Right hindlimb (tissue), 1 donor: ENCODE measurements around the gene SPOCK1.
"Not testable (repeated sequence)": the region's sequence is repeated elsewhere in the genome, so short reads cannot be mapped to it uniquely, and the experiment has no call there.

ENCODE experiments used
- DNase-seq: peaks from one replicate; pipeline ENCODE4 v3.0.0-alpha.2; 2018

The SPOCK1 gene

DNA sequence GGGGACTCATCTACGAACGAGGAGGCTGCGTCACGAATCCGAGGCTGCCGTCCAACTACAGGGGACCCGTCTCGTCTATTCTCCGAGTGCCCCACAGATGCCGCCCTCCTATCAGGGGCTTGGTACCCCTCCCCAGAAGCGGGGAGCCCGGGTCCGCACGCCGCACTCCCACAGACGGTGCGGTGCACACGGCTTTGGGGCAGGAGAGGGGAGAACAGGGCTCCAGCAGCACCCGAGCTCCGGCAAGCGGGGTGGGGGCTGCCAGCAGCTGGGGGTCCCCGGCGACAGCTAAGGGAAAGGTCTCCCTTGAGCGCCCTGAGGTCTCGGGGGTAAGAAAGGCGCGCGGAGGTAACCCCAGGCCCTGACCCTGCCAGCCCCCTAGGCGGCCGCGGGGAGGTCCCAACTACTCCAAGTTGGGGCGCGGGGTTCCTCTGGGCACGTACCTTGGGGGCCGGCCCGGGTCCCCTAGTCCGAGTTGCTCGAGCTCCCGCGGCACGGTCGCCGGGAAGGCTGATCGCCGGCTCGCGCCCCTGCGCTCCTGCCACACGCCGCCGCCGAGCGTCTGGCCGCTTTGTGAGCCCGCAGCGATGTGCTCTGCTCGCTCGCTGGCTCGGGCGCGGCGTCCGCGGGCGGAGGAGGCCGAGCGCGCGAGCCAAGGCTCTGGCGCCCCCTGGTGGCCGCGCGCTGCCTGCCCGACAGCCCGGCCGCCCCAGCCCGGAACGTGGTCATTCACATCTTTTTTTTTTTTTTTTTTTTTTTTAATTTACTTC lies at the start of gene SPOCK1:
SPOCK1 (minus strand) TSS at position 591 of the 770 bp plus-strand sequence.
- peak; percentile 80 for DNase-seq

DNA sequence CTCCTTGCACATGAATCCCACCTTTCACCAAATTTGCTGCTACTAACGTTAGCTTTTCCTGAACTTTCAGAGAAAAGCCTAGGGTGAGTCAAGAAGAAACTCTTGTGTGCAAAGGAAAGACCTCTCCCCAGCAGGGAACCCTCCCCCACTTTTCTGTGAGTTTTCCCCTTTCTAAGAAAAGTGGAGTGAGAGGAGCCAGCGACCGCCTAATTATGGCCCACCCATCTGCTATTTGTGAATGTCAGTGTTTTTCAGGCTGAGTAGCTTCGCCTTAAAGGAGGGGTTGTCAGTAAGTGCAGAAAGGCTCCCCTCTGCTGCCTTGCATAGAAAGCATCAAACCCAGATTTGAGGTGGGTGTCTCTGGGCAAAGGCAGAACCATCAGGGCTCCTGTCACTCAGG lies 46.8 kb upstream of the SPOCK1 start:
- no peak for DNase-seq

DNA sequence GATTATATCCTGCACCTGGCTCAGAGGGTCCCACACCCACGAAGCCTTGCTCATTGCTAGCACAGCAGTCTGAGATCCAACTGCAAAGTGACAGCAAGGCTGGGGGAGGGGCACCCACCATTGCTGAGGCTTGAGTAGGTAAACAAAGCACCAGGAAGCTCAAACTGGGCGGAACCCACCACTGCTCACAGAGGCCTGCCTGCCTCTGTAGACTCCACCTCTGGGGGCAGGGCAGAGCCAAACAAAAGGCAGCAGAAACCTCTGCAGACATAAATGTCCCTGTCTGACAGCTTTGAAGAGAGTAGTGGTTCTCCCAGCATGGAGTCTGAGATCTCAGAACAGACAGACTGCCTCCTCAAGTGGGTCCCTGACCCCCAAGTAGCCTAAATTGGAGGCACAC lies 36.3 kb upstream of the SPOCK1 start:
- DNase-seq = not testable (repeated sequence)

DNA sequence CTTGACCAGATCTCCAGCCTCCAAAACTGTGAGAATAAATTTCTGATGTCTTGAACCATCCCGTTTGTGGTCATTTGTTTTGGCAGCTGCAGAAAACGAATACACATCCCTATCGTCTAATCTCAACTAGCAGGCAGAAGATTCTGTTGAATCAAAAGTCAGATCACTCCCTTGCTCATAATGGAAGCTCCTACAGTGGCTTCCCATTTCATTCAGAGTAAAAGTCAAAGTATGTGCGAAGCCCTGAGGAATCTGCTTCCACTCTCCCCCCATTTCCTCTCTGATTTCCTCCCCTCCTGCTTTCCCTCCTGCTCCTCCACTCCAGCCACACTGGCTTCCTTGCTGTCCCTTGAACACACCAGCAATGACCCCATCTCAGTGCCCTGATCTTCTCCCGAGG lies 34.8 kb upstream of the SPOCK1 start:
- DNase-seq = no peak

DNA sequence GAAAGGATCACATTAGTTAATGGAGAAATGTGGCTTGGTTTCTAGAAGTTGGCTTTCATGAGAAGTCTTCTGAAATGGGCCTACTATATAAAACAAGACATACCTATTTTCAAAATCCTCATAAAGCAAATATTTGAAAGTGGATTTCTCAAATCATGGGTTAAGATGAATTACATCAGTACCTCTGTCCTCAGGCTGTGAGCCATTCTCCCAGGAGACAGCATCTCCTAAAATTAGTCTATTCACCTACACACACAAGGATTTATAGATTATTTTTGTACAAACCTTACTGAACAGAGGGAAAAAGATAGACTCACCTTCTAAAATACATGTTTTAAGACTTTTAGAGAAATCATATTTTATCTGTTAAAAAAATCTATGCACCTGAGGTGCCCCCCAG lies 32.1 kb upstream of the SPOCK1 start:
- no peak for DNase-seq

DNA sequence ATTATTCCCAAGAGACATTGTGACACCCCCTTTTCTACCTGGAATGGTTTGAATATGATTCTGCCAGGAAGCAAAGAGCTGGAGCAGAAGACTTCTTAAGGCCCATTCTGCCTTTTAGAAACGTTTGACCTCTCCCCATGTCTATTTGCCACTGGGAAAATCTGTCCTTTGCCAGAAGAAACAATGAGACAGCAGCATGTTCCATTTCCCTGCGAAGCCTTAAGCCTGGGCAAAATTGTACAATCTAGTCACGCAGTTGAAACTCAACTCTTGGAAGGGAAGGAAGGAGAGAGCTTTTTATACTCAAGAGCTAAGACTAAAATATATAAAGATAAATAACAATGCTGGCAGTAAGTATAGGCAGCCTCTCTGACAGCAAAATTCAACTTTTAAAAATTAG lies 22.1 kb upstream of the SPOCK1 start:
- no peak for DNase-seq

DNA sequence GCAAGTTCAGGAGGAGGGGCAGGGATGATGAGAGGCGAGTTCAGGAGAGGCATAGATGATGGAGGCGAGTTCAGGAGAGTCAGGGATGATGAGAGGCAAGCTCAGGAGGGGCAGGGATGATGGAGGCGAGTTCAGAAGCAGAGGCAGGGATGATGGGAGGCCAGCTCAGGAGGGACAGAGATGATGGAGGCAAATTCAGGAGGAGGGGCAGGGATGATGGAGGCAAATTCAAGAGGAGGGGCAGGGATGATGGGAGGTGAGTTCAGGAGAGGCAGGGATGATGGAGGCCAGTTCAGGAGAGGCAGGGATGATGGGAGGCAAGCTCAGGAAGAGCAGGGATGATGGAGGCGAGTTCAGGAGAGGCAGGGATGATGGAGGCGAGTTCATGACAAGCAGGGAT lies 17.8 kb upstream of the SPOCK1 start:
- DNase-seq = no peak

DNA sequence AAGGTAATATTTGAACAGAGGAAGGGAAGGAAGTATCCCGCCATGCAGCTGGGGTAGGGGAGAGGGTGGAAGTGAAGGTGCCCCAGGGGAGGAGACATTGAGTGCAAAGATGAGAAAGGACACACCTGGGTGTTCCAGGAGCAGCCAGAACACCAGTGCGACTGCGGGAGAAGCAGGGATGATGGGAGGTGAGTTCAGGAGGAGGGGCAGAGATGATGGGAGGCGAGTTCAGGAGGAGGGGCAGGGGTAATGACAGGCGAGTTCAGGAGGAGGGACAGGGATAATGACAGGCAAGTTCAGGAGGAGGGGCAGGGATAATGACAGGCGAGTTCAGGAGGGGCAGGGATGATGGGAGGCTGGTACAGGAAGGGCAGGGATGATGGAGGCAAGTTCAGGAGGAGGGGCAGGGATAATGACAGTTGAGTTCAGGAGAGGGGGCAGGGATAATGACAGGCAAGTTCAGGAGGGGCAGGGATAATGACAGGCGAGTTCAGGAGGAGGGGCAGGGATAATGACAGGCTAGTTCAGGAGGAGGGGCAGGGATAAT lies 17.2 kb upstream of the SPOCK1 start:
- no peak for DNase-seq

DNA sequence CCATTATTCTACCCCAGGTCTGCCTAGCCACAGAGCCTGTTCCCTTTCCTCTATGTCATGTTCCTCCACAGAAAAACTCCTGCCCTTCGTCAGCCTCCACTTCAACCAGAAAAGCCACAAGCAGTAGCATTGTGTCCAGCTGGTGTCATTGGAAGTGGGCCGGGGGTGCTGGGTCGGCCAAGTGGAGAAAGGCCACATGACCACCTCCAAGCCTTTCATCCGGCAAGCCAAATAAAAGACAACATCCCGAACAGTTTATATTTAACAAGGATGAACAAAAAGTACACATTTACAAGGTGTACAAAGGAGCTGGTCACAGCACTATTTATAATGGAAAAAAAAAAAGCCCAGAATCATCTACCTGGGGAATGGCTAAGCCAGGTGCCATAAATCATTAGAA lies 16.1 kb upstream of the SPOCK1 start:
- DNase-seq = no peak

DNA sequence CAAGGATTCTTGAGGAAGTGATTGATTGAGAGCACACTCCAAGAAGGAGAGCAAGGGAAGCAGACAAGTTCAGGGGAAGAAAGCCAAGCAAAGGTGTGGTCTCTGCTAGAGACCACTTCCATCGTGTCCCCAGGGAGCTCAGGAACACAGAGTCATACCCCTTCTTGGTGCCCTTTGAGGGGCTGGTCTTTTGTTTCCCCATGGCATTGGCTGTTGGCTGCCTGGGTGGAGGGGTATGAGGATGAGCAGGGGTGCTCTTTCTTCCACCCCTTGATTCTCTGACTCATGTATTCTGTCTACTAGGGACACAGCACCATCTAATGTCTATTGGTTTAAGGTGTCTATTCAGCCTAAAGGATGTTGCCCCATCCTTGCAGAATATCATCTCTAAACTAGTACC lies 11.5 kb upstream of the SPOCK1 start:
- no peak for DNase-seq

DNA sequence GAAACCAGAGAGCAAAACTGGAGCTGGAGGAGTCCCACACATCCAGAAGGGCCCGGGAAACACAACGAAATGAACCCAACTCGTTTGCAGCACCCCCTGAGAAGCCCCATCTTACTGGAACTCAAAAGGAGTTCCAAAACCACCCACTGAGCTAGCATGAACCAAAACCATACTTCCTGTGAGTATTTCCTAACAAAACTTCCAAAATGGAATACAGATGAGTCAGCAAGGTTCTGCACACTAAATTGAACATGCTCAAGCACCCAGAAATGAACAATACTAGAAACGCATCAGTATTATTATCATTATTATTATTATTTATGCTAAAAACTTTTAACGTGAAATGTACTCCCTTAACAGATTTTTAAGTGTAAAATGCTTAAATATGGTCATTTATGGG lies 8.0 kb upstream of the SPOCK1 start:
- DNase-seq = no peak

DNA sequence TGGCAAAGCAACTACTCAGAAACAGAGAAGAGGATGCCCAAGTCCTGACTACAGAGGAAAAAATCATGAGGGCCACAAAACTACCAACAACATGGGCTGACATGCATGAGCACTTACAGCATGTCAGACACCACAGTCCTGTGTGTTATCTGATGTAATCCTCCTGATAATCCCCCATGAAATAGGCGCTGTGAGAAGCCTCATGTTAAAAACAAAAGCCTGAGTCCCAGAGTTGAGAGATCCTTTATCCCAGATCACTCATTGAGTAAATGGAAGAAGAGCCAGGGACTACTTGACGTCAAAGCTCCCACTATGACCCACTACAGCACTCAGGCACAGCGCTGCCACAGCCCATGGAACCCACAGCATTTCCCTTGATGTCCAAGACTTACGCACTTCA lies 7.2 kb upstream of the SPOCK1 start:
- DNase-seq = no peak

DNA sequence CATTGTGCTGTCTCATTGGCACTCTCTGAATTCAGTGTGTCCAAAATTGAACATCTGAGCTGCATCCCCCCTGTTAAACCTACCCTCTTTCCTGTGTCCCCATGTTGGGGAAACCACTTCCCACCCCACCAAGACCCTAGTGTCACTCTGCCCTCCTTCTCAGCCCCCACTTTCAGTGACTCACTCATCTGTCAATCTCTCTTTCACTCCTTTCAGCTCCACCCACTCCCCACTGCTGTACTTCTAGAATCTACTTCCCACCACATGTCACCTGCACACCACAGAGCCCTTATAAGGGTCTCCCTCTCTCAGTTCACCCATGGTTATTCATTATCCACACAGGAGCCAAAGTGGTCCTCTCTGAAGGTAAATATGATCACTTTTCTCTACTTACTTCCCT lies 5.8 kb upstream of the SPOCK1 start:
- no peak for DNase-seq

DNA sequence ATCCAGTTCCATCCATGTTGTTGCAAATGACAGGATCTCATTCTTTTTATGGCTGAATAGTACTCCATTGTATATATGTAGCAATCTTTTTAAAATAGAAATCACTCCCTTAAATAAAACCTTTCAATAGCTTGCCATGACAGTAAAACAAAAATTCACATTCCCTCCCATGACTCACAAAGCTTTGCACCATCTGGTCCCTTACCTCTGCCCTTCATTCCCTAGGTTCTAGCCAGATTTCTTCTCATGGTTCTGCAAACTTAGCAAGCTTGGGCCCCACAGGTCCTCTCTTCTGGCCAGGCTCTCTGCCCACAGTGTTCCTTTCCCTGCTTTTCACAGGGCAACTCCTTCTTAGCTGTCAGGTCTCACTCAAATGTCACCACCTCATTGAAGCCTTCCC lies 4.3 kb upstream of the SPOCK1 start:
- no peak for DNase-seq

DNA sequence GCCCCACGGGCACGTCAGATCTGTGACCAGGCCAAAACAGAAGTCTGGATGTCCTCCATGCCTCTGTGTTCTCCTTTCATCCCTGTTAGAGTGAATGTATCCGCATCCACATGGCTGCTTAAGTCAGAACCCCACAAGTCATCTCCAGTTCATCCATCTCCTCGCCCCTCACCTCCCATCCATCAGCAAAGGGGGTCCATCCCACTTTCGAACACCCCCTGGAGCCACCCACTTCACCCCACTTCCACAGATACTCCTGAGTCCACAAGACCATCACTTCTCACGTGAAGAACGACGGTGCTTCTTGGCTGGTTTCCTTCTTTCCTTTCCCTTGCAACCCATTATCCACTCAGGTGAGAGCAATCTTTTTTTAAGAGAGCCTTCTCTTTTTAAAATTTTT lies 3.5 kb upstream of the SPOCK1 start:
- DNase-seq = no peak

DNA sequence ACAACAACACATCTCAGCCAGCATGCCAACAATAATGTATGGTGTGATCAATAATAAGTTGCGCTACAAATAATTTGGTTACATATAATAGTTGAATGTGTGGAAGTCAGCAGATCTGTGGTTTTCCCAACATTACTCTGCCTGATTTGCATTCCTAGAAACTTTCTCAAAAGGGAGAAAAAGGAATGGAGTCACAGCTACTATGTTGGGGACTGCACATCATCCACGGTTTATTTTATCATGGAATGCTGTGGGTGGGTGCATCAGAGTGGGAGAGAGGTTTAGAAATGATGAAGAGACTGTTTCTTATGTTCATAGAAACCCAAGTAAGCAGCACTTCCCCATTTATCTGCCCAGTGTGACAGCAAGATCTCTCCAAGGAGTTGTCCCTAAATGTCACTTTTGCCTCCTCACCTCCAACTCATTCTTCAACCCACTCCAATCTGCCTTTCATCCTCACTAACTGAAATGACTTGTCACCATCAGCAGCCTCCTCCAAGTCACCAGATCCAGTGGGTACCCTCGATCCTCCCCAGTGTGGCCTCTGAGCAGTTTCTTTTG lies 2.8 kb upstream of the SPOCK1 start:
- no peak for DNase-seq

DNA sequence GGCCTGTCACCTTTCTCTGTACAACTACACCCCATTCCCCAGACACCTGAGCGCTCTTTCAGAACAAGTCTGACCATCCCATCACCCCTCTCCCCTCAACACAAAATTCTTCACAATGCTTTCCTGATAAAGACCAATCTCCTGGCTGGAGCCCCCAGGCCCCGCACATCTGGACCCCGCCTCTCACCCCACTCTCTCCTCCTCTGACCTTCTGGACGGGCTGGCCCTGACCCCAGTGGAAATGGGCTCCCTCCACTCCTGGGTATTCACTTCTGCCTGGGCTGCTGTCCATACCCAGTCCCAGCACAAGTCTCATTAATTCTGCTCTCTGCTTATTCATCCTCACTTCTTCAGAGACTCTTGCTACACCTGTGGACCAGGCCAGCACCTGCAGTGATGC lies 2.1 kb upstream of the SPOCK1 start:
- no peak for DNase-seq

DNA sequence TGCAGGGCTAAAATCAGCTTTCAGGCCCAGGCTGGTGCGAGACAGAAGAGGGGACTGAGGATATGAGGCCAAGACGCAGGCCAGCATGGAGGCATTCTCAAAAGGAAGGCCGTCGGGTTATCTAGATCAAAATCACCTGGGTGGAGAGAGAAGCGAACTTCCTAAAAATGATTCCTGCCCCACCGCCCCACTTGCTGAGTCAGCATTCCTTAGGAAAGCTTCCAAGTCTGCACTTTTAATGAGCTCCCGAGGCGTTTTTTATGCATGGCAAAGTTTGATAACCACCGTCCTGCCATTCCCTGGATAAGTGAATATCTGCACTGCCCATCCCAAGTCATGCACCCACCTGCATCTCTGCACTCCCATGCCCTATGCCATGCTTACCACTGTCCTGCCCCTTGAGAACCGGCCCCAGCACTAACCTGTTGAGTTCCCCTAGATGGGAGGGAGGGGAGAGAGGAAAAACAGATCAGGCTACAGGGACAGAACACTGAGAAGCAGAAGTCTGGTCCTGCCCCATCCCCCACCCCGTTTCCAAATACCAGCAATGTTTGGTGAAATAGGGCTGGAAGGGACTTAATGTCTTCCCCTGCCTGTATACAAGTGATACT lies 1.6 kb upstream of the SPOCK1 start:
- DNase-seq = no peak

DNA sequence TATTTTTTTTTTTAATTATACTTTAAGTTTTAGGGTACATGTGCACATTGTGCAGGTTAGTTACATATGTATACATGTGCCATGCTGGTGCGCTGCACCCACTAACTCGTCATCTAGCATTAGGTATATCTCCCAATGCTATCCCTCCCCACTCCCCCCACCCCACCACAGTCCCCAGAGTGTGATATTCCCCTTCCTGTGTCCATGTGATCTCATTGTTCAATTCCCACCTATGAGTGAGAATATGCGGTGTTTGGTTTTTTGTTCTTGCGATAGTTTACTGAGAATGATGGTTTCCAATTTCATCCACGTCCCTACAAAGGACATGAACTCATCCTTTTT lies 351 bp upstream of the SPOCK1 start:
- not testable (repeated sequence) for DNase-seq

DNA sequence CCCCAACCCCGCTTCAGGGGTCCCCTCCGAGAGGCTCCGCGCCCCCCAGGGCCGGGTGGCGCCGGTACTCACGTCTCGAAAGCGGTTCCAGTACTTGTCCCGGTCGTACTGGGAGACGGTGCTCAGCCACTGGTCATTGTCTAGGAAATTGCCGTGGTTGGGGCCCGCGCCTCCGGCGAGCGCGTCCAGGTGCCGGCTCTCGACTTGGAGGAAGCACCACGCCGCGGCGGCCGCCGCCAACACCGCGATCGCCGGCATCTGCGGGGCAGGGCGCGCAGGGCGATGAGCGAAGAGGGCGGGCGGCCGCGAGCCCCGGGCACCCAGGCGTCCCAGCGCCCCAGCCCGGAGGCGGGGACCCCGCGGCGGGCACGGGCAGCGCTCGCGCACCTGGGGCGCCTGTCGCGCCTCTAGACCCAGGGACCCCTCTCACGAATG lies 808 bp downstream of the SPOCK1 start:
- DNase-seq = peak; percentile 29

DNA sequence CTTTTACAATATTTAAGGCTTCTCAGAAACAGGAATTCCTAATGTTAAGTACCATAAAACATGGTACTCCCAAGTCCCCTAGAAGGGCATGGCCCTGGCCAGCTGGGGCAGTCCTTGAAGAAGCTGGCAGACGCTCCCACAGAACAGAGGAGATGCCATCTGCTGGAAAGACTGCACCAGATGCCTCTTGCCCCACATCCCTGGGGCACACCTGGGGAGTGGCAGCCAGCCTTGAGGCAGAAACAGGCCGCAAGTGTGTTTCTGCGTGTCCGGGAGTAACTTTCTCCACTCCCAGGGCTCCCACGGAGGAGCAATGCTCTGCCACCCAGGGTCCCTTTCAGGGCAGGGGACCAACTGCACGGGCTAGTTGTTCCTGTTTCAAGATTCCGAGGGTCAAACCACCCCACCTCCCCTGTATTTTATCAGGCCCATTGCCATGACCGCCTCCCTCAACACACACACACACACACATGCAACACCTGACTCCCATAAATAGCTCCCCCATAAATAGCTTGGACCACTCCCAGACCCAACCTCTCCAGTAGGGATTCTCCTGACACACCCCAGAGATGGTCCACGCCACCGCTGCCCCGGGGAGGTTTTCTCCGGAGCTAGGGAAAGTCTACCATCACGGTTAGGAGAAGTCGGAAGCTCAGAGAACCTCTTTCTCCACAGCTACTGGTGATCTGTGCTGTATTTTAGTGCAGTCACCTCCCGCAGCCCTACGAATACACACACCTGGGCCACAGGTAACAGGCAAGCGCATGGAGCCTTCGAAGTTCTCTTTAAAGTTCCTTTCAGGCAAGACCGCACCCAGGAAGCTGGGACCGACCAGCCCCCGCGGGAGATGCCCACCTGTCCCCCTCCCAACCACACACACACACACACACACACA lies 1.5 kb downstream of the SPOCK1 start:
- no peak for DNase-seq

DNA sequence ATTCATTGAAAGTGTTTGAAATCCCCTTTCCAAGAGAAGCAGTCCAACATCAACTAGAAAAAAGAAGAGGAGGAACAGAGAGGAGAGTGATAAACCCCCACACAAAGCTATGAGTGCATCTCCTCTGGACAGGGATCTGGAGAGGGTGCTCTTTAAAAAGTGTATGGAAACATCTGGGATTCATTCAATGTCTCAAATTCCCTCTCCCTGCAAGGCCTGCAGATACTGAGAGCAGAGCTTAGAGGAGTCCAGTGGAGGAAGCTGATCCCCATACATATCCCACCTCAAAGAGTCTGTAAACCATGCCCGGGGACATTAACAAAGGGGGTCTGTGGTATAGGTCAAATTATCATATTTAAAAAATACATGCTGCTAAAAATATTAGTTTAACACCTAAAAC lies 2.2 kb downstream of the SPOCK1 start:
- DNase-seq = no peak

DNA sequence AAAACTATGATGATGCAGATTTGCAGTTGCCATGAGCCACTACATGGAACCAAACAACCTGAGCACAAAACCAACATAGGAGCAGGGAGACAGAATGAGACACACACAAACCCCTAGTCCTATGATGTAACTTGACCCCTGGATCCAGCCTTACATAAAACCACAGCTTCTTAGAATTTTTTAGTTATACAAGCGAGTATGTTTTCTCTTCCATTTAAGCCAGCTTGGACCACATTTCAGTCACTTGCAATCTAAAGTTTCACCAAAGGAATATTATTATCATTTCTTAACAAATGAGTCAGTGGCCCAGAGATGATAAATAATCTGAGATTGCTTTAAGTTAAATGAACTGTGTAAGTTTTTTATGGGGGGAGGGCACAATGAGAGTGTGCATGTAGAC lies 6.8 kb downstream of the SPOCK1 start:
- DNase-seq = no peak
